ENCODE results near the gene BCL11B. TPM values are rescaled to one million over a fixed set of nuclear protein-coding genes. Genes with fewer than 3 reads are reported as not detected.

BCL11B gene
- total RNA-seq, 1 donor from 2014 or later = 11.5 TPM

DNA sequence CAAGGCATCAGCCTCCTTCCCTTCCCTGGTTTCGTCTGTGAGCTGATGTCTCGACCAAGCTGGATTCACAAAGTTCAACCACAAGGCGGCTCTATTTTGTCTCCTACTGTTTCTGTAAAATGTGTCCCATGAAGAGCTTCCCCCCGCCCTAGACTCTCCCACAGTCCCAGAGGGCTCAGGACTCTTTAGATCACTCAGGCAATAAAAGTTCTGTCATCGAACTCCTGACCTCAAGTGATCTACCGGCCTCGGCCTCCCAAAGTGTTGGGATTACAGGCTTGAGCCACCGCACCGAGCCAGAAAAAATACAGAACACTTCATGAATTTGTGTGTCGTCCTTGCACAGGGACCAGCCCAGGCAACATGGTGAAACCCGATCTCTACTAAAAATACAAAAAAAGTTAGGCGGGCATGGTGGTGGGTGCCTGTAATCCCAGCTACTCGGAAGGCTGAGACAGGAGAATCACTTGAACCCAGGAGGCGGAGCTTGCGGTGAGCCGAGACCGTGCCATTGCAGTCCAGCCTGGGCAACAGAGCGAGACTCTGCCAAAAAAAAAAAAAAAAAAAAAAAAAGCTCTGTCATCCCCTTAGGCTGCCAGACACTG, 149.4 kb downstream of the BCL11B start:
- no peak overlapping the region for H3K27ac ChIP-seq
- no peak overlapping the region for H3K4me3 ChIP-seq
- no peaks in the 10 kb centered on the region for H3K9me3 ChIP-seq
- TF ChIP-seq, protein P1, sequence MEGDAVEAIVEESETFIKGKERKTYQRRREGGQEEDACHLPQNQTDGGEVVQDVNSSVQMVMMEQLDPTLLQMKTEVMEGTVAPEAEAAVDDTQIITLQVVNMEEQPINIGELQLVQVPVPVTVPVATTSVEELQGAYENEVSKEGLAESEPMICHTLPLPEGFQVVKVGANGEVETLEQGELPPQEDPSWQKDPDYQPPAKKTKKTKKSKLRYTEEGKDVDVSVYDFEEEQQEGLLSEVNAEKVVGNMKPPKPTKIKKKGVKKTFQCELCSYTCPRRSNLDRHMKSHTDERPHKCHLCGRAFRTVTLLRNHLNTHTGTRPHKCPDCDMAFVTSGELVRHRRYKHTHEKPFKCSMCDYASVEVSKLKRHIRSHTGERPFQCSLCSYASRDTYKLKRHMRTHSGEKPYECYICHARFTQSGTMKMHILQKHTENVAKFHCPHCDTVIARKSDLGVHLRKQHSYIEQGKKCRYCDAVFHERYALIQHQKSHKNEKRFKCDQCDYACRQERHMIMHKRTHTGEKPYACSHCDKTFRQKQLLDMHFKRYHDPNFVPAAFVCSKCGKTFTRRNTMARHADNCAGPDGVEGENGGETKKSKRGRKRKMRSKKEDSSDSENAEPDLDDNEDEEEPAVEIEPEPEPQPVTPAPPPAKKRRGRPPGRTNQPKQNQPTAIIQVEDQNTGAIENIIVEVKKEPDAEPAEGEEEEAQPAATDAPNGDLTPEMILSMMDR (IDR thresholded peaks at IDR 0.05) = no peak
- no peak for TF ChIP-seq POLR2AphosphoS5 (IDR thresholded peaks at IDR 0.05; ENCODE audit: insufficient read depth in 1 of 2, low read depth in 1 of 2)
- no peak for TF ChIP-seq POLR2A (IDR thresholded peaks at IDR 0.05)
- intact Hi-C loops (cut with DNase I) = no loop called here
- no peaks in the 10 kb centered on the region for H3K27me3 ChIP-seq
- peak; percentile 37 to 49 for DNase-seq (ENCODE audit: extremely low spot score in 2 of 2)
- no peaks in the 10 kb centered on the region for H3K36me3 ChIP-seq
- H3K4me1 ChIP-seq = peaks cover 8% of the 10 kb centered on the region

DNA sequence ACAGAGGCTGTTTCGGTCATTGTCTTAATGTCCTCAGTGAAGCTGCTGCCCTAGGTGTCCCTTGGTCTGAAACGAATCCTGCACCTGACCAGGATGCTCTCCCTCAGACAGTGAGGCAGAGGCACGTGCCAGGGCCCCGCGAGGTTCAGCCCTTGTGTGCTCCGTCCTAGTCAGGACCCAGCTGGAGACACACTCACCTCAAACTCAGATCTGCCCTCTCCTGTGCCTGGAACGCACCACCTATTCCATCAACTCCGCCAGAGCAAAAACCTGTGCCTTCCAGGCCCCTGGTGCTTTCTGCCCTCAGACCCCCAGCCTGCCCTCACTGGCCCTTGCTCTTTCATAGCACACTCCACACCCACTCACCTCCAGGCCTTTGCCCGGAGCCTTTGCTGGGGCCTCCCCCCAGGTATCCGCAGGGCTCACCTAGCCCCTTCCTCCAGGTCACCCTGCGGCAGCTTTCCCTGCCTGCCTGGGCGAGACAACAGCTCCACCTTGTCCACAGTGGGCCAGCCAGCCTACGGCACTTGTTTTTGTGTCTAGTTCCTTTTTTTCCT, 150.6 kb downstream of the BCL11B start:
- Histone ChIP-seq H3K27me3 (no peaks in the 10 kb centered on the region), H3K9me3 (no peaks in the 10 kb centered on the region), H3K4me3 (no peak overlapping the region), H3K36me3 (no peaks in the 10 kb centered on the region), H3K4me1 (peaks cover 8% of the 10 kb centered on the region), H3K27ac (no peak overlapping the region)
- DNase-seq (ENCODE audit: extremely low spot score in 2 of 2) = peak; percentile 64 to 88
- TF ChIP-seq POLR2A (IDR thresholded peaks at IDR 0.05) = no peak
- no peak for TF ChIP-seq POLR2AphosphoS5 (IDR thresholded peaks at IDR 0.05; ENCODE audit: insufficient read depth in 1 of 2, low read depth in 1 of 2)
- TF ChIP-seq, protein P1 (IDR thresholded peaks at IDR 0.05) = no peak
- intact Hi-C loops (cut with DNase I) = no loop called here

DNA sequence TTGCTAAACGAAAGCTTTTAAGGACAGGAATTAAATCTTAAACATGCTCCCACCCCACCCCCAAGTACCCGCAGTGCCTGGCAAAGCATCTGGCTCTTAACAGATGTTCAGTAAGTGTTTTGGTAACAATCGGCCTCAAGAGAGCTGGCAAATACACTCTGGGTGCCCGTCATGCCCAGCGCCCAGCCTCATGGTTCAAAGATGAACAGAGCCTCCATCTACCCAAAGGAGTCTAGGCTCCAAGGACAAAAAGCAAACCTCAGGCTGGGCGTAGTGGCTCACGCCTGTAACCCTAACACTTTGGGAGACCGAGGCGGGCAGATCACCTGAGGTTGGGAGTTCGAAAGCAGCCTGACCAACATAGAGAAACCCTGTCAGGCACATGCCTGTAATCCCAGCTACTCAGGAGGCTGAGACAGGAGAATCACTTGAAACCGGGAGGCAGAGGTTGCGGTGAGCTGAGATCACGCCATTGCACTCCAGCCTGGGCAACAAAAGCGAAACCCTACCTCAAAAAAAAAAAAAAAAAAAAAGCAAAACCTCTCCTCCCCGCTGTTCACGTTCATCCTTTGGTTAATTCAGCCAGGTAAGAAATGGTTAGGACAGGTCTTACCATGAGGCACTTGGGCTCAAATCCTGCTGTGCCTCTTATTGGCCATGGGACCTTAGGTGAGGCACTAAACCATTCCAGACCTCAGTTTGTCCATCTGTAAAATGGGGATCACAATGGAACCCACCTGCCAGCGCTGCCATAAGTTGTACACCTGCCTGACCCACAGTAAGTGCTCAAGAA, 151.3 kb downstream of the BCL11B start:
- H3K27me3 ChIP-seq = no peaks in the 10 kb centered on the region
- no peak overlapping the region for H3K27ac ChIP-seq
- peak; percentile 37 to 43 for DNase-seq (ENCODE audit: extremely low spot score in 2 of 2)
- no peaks in the 10 kb centered on the region for H3K36me3 ChIP-seq
- no peaks in the 10 kb centered on the region for H3K9me3 ChIP-seq
- TF ChIP-seq POLR2AphosphoS5 (IDR thresholded peaks at IDR 0.05; ENCODE audit: insufficient read depth in 1 of 2, low read depth in 1 of 2) = no peak
- no peak for TF ChIP-seq POLR2A (IDR thresholded peaks at IDR 0.05)
- TF ChIP-seq, protein P1 (IDR thresholded peaks at IDR 0.05) = no peak
- intact Hi-C loops (cut with DNase I) = no loop called here
- H3K4me1 ChIP-seq = peaks cover 8% of the 10 kb centered on the region
- no peak overlapping the region for H3K4me3 ChIP-seq

DNA sequence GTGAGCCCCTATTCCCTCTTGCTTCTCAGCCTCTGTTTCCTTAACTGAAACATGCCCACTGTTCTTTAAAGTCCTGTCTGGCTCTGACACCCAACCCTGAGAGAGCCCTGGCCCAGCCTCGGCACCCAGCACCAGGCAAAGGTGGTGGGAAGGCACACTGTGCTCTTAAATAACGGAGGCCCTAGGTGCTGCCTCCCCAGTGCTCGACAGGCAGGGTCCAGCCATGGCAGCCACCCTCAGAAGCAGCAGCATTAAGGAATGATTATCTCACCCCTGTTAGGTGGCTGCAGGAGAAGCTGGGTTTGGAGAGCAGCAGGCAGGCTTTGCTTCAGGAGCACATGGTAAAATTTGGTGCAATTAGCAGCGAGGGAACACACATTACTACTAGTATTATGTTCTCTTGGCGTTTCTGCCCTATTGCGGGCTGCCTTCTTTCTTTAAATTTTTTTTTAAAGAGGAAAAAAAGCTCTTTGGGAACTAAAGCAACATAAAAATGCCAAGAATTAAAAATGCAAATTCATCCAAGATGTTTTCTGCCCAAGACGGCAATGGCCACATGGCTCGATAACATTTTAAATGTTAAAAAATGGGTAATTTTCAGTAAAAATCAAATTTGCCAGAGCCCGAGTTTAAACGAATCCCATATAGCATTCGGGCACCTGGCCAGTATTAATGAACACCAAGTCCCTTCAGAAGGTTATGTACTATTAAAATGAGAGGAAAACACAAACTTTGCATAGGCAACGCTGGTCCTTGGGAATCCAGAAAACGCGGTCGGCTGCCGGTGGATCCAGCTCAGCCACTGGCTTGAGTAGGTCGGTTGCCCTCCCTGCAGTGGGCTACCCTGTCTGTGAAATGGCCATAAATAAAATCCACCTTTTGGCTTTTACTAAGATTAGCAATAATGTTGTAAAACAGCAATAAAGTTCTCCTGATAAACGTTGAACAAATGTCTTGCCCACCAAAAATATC, 152.2 kb downstream of the BCL11B start:
- no peak overlapping the region for H3K27ac ChIP-seq
- DNase-seq (ENCODE audit: extremely low spot score in 2 of 2) = peak; percentile 25 to 42
- TF ChIP-seq POLR2AphosphoS5 (IDR thresholded peaks at IDR 0.05; ENCODE audit: insufficient read depth in 1 of 2, low read depth in 1 of 2) (no peak), POLR2A (IDR thresholded peaks at IDR 0.05) (no peak)
- TF ChIP-seq, protein P1 (IDR thresholded peaks at IDR 0.05) = no peak
- intact Hi-C loops (cut with DNase I) = no loop called here
- H3K4me3 ChIP-seq = no peak overlapping the region
- H3K9me3 ChIP-seq = no peaks in the 10 kb centered on the region
- H3K27me3 ChIP-seq = no peaks in the 10 kb centered on the region
- peaks cover 8% of the 10 kb centered on the region for H3K4me1 ChIP-seq
- no peaks in the 10 kb centered on the region for H3K36me3 ChIP-seq

Other genes with a start within 250 kb of the BCL11B start
- 49.8 TPM for gene SETD3, start 208.7 kb upstream of the BCL11B start, total RNA-seq
- gene CCNK, start 209.2 kb upstream of the BCL11B start, total RNA-seq = 27.5 TPM

Data from vagina (tissue), 2 donors.